Body of pancreas (tissue), 4 donors: Measurements from ENCODE around the gene FST. TPM values are rescaled to one million over a fixed set of nuclear protein-coding genes. Genes with fewer than 3 reads are reported as not detected.

Source experiments
- ATAC-seq: fragments of 150-250 bp; one replicate; pipeline ENCODE4 v1.9.1; 2016
- DNase-seq, 4 donors: peaks; one replicate each; pipeline ENCODE4 v3.0.0-alpha.2; 2019
- H3K27ac ChIP-seq, 4 donors: fragments of 200-600 bp; sonication (generic); 1 replicate in 3 of 4; 2 replicates in 1 of 4; pipeline versions ENCODE4 v1.5.1 to v1.6.1; 2016 to 2019; ENCODE audit warnings: mild to moderate bottlenecking in 1 of 4, mixed read lengths in 1 of 4, moderate library complexity in 1 of 4
- H3K27me3 ChIP-seq, 2 donors: fragments of 200-600 bp; sonication (generic); one replicate each; pipeline ENCODE4 v1.6.0; 2016; ENCODE audit warnings: mild to moderate bottlenecking in 1 of 2
- H3K36me3 ChIP-seq, 2 donors: fragments of 200-600 bp; sonication (generic); replicated peaks in 1 of 2; 2 replicates each; pipeline ENCODE4 v1.5.1; 2016; ENCODE audit warnings: low read depth in 2 of 2; ENCODE audit not compliant: insufficient read depth in 1 of 2
- H3K4me1 ChIP-seq: fragments of 200-600 bp; sonication (generic); one replicate; pipeline ENCODE4 v1.6.0; 2016
- H3K4me3 ChIP-seq, 2 donors: fragments of 200-600 bp; sonication (generic); 1 replicate in 1 of 2; 2 replicates in 1 of 2; pipeline ENCODE4 v1.5.1; 2016 to 2019
- H3K9me3 ChIP-seq, 3 donors: fragments of 200-600 bp; sonication (generic); 1 replicate in 2 of 3; 2 replicates in 1 of 3; pipeline ENCODE4 v1.5.1; 2016
- CTCF ChIP-seq, 7 experiments: fragments of 450-650 bp in 4 of 7; fragments of 200-600 bp in 3 of 7; sonication (generic) in 3 of 7; IDR thresholded peaks; one replicate each; pipeline ENCODE4 v1.5.1; 2016 to 2019; ENCODE audit warnings: antibody characterized with exemption in 7 of 7
- POLR2A ChIP-seq, 3 donors: fragments of 450-650 bp; IDR thresholded peaks; one replicate each; pipeline ENCODE4 v1.6.1; 2016; ENCODE audit warnings: antibody characterized with exemption in 3 of 3, mild to moderate bottlenecking in 2 of 3
- WGBS, 2 donors: methylation state at CpG; one replicate each; pipeline ENCODE4 v1.1.5; 2017; 5-methylcytosine and 5-hydroxymethylcytosine counted together
- intact Hi-C: fragments of 100-400 bp; cut with DNase I; formaldehyde crosslinking; loops from one replicate; pipeline ENCODE4 v1.15.1; 2023
- total RNA-seq, 2 donors: library from RNA; depleted of rRNA; stranded (reverse); fragments of >200 nt; gene quantifications; one replicate each; pipeline ENCODE4 v1.1.0, GENCODE V29; 2016

Gene FST
- total RNA-seq, 2 donors from 2014 or later: 0.52 to 0.99 TPM

GRCh38 chr5:53508125-53508524 is 27.7 kb downstream of the FST start:
- no peaks in the 10 kb centered on the region for H3K36me3 ChIP-seq
- DNase-seq: no peak
- no peaks in the 10 kb centered on the region for H3K27me3 ChIP-seq
- no peak for TF ChIP-seq POLR2A (IDR thresholded peaks at IDR 0.05)
- no peak for TF ChIP-seq CTCF (IDR thresholded peaks at IDR 0.05)
- H3K9me3 ChIP-seq: peaks cover 0 to 12% (median 0%) of the 10 kb centered on the region in 3 donors
- no peak overlapping the region for H3K27ac ChIP-seq
- 83 to 86% methylated on average over 3 of the region's 3 CpGs for WGBS, 2 donors
- intact Hi-C loops: no loop called here
- no peak overlapping the region for H3K4me3 ChIP-seq
- ATAC-seq: no peak
- no peaks in the 10 kb centered on the region for H3K4me1 ChIP-seq

DNA sequence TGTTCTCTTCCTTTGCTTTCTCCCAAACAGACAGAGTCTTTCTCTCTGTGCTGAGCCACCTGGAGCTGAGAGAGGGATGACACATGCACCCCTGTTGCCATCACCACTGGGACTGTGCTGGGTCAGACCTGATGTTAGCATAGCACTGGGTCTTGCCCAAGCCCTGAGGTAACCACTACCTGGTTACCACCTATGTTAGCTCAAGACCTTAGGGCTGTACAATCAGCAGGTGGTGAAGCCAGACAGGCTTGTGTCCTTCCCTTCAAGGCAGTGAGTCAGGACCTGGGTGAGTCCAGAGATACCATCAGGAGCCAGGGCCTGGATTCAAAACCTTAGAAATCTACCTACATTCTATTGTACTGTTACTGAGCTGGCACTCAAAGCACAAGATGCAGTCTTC is 32.1 kb downstream of the FST start:
- intact Hi-C loops: no loop called here
- Histone ChIP-seq H3K9me3 (peaks cover 0 to 10% (median 0%) of the 10 kb centered on the region in 3 donors), H3K27me3 (no peaks in the 10 kb centered on the region), H3K4me1 (no peaks in the 10 kb centered on the region), H3K36me3 (no peaks in the 10 kb centered on the region), H3K4me3 (no peak overlapping the region), H3K27ac (no peak overlapping the region)
- ATAC-seq: no peak
- TF ChIP-seq POLR2A (IDR thresholded peaks at IDR 0.05) (no peak), CTCF (IDR thresholded peaks at IDR 0.05) (no peak)
- no peak for DNase-seq

- no peak for ATAC-seq
- 60 to 63% methylated on average over 6 of the region's 6 CpGs for WGBS, 2 donors
- no peaks in the 10 kb centered on the region for H3K9me3 ChIP-seq
- H3K27ac ChIP-seq: no peak overlapping the region
- H3K4me3 ChIP-seq: no peak overlapping the region
- DNase-seq: no peak
- H3K4me1 ChIP-seq: no peaks in the 10 kb centered on the region
- no peaks in the 10 kb centered on the region for H3K36me3 ChIP-seq
- intact Hi-C loops: no loop called here
- TF ChIP-seq CTCF (IDR thresholded peaks at IDR 0.05) (no peak), POLR2A (IDR thresholded peaks at IDR 0.05) (no peak)
- no peaks in the 10 kb centered on the region for H3K27me3 ChIP-seq
Observed at GRCh38 chr5:53515988-53516387, 35.6 kb downstream of the FST start.

DNA sequence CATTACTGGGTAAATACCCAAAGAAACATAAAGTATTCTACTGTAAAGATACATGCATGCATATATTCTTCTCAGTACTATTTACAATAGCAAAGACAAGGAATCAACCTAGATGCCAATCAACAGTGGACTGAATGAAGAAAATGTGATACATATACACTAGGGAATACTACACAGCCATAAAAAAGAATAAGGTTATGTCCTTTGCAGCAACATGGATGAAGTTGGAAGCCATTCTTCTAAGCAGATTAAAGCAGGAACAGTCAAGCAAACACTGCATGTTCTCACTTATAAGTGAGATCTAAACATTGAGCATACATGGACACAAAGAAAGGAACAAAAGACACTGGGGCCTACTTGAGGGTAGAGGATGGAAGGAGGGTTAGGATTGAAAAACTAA is 40.4 kb downstream of the FST start:
- no peaks in the 10 kb centered on the region for H3K4me1 ChIP-seq
- H3K9me3 ChIP-seq: no peaks in the 10 kb centered on the region
- H3K36me3 ChIP-seq: no peaks in the 10 kb centered on the region
- intact Hi-C loops: no loop called here
- H3K4me3 ChIP-seq: no peak overlapping the region
- TF ChIP-seq CTCF (IDR thresholded peaks at IDR 0.05) (no peak), POLR2A (IDR thresholded peaks at IDR 0.05) (no peak)
- ATAC-seq (no peak), DNase-seq (no peak)
- no peak overlapping the region for H3K27ac ChIP-seq
- H3K27me3 ChIP-seq: no peaks in the 10 kb centered on the region

Other genes starting within 250 kb of the FST start
- 10 to 100 TPM; 29.8 to 39.6 TPM for gene NDUFS4, start 80.0 kb downstream of the FST start, total RNA-seq